ENCODE results near the gene CUL4A.
A peak's percentile ranks its signal among the peaks of the same experiment; 100 is the strongest.
"Not testable (repeated sequence)": the region's sequence is repeated elsewhere in the genome, so short reads cannot be mapped to it uniquely, and the experiment has no call there.

The CUL4A gene

DNA sequence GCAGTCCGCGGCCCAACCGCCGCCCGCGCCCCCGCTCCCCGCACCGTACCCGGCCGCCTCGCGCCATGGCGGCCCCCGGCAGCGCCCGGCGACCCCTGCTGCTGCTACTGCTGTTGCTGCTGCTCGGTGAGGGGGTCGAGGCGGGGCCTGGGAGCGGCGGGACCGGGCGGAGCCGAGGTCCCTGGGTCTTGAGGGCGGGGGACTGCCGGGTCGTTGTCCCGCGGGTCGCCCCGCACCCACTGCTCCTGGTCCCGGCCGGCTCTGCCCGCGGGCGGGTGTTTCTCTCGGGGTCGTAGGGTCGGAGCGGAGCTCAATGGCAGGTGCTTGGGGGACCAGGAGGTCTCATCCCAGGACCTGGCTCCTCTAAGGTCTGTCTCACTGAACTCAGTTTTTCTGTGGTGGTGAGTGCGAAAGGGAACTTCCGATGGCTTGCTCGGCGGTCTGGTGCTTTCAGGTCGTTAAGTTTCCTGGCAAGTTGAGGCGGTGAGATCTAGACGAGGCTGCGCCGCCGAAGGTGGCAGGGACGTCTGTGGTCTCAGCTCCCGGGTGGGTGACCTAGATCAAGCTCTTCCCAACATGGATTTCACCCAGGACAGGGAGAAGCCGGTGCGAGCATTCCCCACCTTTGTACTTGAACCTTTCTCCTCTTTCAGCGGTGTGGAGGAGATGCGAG lies 88.1 kb downstream of the CUL4A start:
- DNase-seq = peak; percentile 47

DNA sequence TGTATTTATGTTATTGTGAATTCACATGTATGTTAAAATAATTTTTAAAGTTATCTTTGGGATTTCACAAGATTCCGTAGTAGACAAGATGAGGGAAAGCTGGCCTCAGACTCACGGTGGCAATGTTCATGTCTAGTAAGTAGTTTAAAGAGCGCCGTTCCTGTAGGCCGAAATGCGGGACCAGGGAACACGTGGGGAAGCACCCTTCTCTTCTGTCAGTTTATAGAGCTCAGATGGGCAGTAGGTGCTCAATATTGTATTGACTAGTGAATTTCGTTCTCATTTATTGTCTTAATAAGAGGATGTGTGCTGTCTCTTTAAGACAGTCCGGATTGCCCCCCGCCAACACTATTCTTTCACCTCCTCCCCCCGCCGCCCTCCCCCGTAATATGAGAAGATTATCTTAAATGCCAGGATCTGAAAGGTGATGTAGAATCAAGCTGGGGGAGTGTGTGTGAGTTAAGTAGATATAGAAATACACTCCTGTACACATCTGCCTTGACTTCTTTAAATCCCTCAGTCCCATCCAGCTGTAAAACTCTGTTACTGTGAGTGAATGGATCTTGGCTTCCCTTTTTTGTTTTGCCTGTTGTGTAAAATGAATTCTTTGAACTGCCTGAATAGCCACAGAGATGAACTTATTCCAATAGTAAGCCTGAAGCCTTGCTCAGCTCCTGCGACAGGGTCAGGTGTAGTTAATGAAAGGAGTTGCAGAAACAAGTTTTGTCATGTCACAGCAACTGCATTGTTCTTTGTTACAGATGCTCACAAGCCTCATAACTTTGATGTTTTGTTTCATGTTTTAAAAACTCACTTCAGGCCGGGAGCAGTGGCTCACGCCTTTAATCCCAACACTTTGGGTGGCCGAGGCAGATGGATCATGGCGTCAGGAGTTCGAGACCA lies 88.9 kb downstream of the CUL4A start:
- no peak for DNase-seq

DNA sequence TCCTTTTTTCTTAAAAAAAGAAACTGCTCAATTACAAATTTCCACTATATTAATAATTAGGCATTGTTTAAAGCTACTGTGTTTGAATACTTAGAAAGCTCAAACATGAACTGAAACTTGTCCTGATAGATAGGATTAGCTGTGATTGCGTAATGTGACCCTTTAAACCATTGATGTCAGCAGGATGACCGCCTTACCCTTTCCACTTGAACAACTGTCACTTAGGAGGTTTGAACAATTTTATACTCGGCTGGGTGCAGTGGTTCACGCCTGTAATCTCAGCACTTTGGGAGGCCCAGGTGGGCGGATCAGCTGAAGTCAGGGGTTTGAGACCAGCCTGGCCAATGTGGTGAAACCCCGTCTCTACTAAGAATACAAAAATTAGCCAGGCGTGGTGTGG lies 90.5 kb downstream of the CUL4A start:
- no peak for DNase-seq

DNA sequence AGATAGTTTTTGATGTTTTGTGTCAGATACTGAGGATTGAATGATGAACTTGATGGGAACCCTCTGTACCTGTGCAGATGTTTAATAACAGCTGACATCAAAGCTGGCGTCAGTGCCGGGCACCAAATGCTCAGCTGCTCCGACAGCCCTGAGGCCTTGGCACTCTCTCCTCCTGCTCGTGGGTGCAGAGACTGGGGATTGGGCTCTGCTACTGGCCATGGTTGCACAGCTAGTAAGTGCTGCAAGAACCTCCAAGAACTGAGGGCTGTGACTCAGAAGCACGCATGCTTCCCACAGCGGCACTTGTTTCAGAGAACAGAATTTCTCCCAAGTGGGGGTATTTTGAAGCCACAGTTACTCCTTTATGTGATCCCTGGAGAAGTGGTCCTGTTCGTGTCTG lies 93.6 kb downstream of the CUL4A start:
- no peak for DNase-seq

DNA sequence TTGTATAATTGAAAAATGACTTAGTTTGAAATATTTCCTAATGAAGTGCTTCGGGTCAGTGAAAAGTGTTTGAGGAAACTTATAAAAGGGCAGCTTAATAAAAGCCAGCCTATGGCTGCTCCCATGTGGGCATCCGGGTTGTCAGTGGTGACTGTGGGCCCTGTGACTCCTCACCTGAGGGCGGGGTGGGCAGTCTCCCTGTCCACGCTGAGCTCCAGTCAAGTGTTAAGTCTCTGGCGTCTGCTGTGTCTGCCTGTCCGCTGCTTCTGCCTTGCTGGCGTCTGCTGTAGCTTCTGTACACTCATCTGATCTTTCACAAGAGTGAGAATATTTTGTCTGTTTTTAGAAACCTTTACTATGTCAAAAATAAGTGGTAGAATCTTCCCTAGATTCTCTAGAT lies 94.7 kb downstream of the CUL4A start:
- DNase-seq = no peak

DNA sequence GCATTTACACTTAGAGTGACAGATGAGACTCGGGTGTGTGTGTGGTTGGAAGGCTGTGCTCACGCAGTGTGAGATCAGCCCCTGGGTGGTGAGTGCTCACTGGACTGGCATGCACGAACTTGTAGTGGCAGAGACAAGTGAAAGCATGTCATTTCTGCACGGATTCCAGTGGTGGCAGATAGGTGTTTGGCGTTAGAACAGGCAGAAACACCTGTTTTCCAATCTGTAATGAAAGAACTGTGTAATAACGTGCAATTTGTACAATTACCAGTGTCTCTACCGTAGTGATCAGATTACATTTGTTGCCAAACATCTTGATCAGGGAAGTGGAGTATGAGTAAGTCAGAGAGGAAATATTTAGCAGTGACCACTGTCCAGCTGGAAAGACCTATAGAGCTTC lies 95.8 kb downstream of the CUL4A start:
- no peak for DNase-seq

DNA sequence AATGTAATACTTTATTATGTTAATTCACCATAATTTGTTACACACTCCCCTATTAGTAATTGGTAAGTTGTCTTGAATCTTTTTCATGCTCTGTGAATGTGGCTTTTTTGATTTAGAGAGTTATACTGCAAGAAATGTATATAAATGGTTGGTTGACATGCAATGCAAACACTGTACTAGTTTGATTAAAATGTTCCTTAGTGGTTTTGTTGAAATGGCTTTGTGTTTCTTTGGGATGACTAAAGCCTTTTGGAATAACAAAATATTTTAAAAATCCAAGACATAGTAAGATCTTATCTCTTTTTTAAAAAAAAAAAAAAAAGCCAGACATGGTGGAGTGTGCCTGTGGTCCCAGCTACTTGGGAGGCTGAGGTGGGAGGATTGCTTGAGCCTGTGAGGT lies 98.1 kb downstream of the CUL4A start:
- DNase-seq = no peak

DNA sequence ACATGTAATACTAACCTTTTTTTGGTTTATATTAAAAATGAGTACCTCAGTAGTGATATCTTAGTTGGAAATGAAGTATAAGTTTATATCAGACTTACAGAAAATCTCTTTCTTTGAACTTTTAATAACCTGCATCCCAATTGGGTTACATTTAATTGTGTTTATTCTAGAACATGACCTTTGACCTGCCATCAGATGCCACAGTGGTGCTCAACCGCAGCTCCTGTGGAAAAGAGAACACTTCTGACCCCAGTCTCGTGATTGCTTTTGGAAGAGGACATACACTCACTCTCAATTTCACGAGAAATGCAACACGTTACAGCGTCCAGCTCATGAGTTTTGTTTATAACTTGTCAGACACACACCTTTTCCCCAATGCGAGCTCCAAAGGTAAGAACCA lies 100.1 kb downstream of the CUL4A start:
- DNase-seq = no peak

DNA sequence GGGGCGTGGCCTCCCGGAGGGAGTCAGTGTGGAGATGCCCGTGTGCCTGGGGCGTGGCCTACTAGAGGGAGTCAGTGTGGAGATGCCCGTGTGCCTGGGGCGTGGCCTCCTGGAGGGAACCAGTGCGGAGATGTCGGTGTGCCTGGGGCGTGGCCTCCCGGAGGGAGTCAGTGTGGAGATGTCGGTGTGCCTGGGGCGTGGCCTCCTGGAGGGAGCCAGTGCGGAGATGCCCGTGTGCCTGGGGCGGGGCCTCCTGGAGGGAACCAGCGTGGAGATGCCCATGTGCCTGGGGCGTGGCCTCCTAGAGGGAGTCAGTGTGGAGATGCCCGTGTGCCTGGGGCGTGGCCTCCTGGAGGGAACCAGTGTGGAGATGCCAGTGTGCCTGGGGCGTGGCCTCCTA lies 104.7 kb downstream of the CUL4A start:
- not testable (repeated sequence) for DNase-seq

DNA sequence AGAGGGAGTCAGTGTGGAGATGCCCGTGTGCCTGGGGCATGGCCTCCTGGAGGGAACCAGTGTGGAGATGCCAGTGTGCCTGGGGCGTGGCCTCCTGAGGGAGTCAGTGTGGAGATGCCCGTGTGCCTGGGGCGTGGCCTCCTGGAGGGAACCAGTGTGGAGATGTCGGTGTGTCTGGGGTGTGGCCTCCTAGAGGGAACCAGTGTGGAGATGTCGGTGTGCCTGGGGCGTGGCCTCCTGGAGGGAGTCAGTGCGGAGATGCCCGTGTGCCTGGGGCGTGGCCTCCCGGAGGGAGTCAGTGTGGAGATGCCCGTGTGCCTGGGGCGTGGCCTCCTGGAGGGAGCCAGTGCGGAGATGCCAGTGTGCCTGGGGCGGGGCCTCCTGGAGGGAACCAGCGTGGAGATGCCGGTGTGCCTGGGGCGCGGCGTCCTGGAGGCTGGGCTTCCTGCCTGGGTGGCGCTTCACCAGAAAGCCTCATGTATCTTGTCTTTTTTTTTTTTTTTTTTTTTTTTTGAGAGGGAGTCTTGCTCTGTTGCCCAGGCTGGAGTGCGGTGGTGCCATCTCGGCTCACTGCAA lies 105.6 kb downstream of the CUL4A start:
- DNase-seq = not testable (repeated sequence)

DNA sequence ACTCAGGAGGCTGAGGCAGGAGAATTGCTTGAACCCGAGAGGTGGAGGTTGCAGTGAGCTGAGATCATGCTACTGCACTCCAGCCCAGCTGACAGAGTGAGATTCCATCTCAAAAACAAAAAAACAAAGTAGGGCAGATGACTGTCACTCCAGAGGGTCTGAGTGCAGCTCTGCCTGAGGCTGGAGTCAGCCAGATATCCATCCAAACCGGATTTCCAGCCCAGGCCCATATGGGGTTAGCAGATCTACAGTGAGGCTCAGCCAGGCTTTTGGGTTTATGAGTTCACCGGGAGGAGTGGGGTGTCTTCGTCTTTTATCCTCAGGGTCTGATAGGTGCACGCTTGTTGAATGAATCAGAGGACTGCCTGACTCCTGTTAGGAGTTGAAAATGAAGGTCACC lies 106.6 kb downstream of the CUL4A start:
- no peak for DNase-seq
